Adipocyte (in vitro differentiated cells): Measurements from ENCODE around the gene TRDMT1.

Experiments used
- DNase-seq: peaks from one replicate; pipeline ENCODE4 v3.0.0-alpha.2; 2015; ENCODE audit warnings: low read depth
- H3K27me3 ChIP-seq: replicated peaks from 2 replicates; pipeline ENCODE4 v1.7.0; 2013; ENCODE audit warnings: mild to moderate bottlenecking, low read length, moderate library complexity; ENCODE audit not compliant: control insufficient read depth, insufficient read depth
- H3K36me3 ChIP-seq: 2 replicates; pipeline ENCODE4 v1.7.0; 2013; ENCODE audit warnings: low read length, mild to moderate bottlenecking, moderate library complexity; ENCODE audit not compliant: control insufficient read depth, insufficient read depth, severe bottlenecking
- H3K4me1 ChIP-seq: 2 replicates; pipeline ENCODE4 v1.7.0; 2013; ENCODE audit warnings: mild to moderate bottlenecking, low read length, moderate library complexity; ENCODE audit not compliant: control insufficient read depth, insufficient read depth
- H3K4me3 ChIP-seq: 2 replicates; pipeline ENCODE4 v1.7.0; 2013; ENCODE audit warnings: mild to moderate bottlenecking, low read length, moderate library complexity
- H3K9ac ChIP-seq: 2 replicates; pipeline ENCODE4 v1.7.0; 2013; ENCODE audit warnings: mild to moderate bottlenecking, low read length, moderate library complexity
- H3K9me3 ChIP-seq: 2 replicates; pipeline ENCODE4 v1.7.0; 2013; ENCODE audit warnings: mild to moderate bottlenecking, low read length, moderate library complexity; ENCODE audit not compliant: control insufficient read depth

The TRDMT1 gene

DNA sequence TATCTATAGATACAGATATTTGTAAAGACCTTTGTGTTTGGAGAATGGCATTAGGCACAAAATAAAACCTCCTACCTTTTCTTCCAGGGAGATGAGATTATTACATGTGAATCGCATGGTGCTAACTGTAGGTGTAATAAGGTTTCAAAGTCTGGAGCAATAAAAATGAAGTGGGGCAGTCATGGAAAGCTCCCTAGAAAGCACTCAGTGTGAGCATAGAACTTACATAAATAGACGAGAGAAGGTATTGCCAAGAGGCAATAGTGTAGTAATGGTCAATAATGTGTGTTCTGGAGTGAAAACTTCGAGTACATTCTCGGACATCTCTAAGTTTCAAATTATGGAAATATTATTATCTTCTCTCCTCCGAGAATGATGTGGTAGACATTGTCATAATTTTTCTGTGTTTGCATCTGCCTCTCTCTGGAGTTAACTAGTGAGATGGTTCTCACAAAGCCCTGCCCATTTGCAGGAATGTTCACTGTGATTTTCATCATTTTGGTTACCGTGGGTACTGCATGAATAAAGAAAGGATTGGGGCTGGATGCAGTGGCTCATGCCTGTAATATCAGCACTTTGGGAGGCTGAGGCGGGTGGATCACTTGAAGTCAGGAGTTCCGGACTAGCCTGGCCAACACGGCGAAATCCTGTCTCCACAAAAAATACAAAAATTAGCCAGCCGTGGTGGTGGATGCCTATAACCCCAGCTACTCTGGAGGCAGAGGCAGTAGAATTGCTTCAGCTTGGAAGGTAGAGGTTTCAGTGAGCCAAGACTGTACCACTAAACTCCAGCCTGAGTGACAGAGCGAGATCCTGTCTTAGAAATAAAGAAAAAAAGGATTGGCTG is 37.2 kb upstream of the TRDMT1 start:
- DNase-seq, result peak; percentile 82
- H3K36me3 ChIP-seq, result peaks cover 45% of the 10 kb centered on the region
- peaks cover 46% of the 10 kb centered on the region for H3K4me1 ChIP-seq
- H3K27me3 ChIP-seq, result no peaks in the 10 kb centered on the region
- peak overlapping the region; percentile 62 for H3K9ac ChIP-seq
- H3K4me3 ChIP-seq, result no peak overlapping the region
- H3K9me3 ChIP-seq, result peaks cover 5% of the 10 kb centered on the region

DNA sequence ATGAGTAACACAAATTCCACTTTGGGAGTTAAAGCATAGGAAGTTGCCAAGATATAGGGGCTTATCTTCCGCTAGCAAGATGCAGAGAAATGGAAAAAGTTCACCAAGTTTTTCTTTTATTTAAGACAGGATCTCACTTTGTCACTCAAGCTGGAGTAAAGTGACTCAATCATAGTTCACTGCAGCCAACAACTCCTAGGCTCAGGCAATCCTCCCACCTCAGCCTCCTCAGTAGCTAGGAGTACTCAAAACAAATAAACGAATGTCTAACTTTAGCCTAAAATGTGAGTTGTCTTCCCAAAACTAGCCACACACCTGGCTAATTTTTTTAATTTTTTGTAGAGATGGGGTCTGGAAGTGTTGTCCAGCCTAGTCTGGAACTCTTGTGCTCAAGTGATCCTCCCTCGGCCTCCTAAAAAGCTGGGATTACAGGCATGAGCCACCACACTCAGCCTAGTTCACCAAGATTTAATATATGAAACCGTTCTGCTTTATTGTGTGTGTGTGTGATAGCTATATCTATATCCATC is 36.5 kb upstream of the TRDMT1 start:
- Histone ChIP-seq H3K4me3 (peak overlapping the region; percentile 3), H3K36me3 (peaks cover 52% of the 10 kb centered on the region)
- DNase-seq, result peak; percentile 49

DNA sequence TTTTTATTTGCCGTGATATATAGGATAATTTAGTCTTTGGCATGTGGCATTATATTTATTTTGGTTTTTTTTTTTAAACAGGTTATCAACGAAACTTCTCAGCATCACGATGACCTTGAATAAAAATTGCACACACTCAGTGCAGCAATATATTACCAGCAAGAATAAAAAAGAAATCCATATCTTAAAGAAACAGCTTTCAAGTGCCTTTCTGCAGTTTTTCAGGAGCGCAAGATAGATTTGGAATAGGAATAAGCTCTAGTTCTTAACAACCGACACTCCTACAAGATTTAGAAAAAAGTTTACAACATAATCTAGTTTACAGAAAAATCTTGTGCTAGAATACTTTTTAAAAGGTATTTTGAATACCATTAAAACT is 35.7 kb upstream of the TRDMT1 start:
- Histone ChIP-seq H3K4me3 (peak overlapping the region; percentile 90), H3K4me1 (peaks cover 59% of the 10 kb centered on the region)

More for the DNA sequence above, 36.5 kb upstream of the TRDMT1 start:
- Histone ChIP-seq H3K9ac (peak overlapping the region; percentile 62), H3K9me3 (peaks cover 5% of the 10 kb centered on the region), H3K27me3 (no peaks in the 10 kb centered on the region), H3K4me1 (peaks cover 53% of the 10 kb centered on the region)

DNA sequence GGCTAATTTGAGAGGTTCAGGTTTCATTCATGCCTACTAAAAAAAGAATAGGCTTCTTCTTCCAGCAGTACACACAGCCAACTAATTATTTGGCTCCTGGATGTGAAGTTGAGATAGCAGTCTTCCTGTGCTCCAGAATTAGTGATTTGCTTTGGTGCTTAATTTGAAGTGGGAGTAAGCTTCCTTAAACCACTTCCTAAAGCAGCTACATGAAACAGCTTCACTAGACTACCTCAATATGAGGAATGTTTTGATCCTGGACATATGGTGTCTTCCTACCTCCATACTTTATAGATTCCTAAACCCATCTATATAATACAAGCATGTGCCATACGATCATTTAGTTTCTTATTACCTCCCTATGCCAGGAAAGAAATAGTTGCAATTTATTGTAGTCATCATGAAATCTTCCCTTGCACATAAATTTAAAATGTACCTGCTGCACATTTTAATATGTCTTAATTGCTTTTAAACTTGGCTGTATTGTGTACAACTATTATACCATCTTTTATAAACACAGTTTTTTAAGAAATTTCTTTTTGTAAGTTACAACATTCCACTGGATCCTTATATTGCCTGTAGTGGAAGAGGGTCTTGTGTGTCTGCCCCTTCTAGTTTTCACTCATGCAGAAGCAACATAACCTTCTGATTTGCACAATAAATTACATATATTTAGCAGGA is 35.1 kb upstream of the TRDMT1 start:
- H3K4me3 ChIP-seq, result peak overlapping the region; percentile 90
- no peaks in the 10 kb centered on the region for H3K27me3 ChIP-seq
- DNase-seq, result no peak
- H3K36me3 ChIP-seq, result peaks cover 65% of the 10 kb centered on the region
- H3K9ac ChIP-seq, result peak overlapping the region; percentile 98
- peaks cover 64% of the 10 kb centered on the region for H3K4me1 ChIP-seq
- H3K9me3 ChIP-seq, result peaks cover under 1% of the 10 kb centered on the region

More for the DNA sequence above, 35.7 kb upstream of the TRDMT1 start:
- peaks cover 5% of the 10 kb centered on the region for H3K9me3 ChIP-seq
- peaks cover 60% of the 10 kb centered on the region for H3K36me3 ChIP-seq
- no peaks in the 10 kb centered on the region for H3K27me3 ChIP-seq
- no peak for DNase-seq
- H3K9ac ChIP-seq, result peak overlapping the region; percentile 98

DNA sequence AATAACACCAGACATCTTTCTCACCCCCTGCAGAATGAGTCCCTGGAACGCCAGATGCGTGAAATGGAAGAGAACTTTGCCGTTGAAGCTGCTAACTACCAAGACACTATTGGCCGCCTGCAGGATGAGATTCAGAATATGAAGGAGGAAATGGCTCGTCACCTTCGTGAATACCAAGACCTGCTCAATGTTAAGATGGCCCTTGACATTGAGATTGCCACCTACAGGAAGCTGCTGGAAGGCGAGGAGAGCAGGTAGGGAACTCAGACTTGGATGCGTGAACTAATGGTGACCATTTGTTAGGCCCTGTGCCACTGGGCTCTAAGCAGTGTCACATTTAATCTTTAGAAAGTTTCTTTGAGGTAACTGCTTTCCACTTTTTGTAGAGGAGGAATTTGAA is 33.7 kb upstream of the TRDMT1 start:
- H3K36me3 ChIP-seq, result peaks cover 80% of the 10 kb centered on the region
- H3K4me3 ChIP-seq, result peak overlapping the region; percentile 90
- no peaks in the 10 kb centered on the region for H3K27me3 ChIP-seq
- DNase-seq, result peak; percentile 28
- no peaks in the 10 kb centered on the region for H3K9me3 ChIP-seq
- peaks cover 64% of the 10 kb centered on the region for H3K4me1 ChIP-seq
- H3K9ac ChIP-seq, result peak overlapping the region; percentile 98

DNA sequence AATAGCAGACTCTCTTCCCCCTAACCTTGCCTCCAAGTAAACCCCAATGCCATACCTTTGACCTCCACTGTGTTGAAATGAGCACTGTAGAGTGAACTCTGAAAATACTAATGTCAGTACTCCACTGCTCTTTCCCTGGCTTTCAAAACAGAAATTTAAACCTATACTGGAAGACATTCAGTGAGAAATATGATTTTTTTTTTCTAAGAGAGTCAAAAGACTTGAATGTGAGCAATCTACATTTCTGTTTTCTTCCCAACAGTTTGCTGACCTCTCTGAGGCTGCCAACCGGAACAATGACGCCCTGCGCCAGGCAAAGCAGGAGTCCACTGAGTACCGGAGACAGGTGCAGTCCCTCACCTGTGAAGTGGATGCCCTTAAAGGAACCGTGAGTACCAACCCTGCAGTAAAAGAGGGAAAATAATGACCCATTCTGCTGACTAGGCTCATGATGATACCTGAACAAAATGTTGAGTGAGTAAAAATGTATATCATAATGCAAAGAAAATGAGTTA is 33.0 kb upstream of the TRDMT1 start:
- no peaks in the 10 kb centered on the region for H3K9me3 ChIP-seq
- H3K36me3 ChIP-seq, result peaks cover 81% of the 10 kb centered on the region
- H3K27me3 ChIP-seq, result no peaks in the 10 kb centered on the region
- peak overlapping the region; percentile 98 for H3K9ac ChIP-seq
- DNase-seq, result no peak
- peaks cover 64% of the 10 kb centered on the region for H3K4me1 ChIP-seq
- H3K4me3 ChIP-seq, result peak overlapping the region; percentile 90

DNA sequence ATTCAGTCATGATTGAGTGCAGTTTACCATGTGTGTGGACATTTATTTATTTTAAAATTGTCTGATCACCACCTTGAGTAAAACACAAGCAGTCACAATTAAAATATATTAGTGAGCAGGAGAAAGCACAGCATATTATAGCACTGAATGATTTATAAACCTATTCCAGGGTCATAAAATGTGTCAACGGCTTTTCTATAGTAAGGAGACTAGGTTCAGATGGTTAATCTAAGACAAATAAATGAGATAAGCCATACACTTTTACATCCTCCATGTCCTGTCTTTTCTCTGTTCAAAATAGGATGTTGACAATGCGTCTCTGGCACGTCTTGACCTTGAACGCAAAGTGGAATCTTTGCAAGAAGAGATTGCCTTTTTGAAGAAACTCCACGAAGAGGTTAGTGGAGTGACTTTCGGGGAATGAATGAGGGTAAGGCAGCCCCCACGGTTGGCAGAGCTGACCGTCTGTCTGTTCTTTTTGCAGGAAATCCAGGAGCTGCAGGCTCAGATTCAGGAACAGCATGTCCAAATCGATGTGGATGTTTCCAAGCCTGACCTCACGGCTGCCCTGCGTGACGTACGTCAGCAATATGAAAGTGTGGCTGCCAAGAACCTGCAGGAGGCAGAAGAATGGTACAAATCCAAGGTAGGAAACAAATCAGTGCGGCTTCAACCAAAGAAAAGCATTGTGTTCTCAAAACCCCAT is 32.0 kb upstream of the TRDMT1 start:
- Histone ChIP-seq H3K4me3 (peak overlapping the region; percentile 90), H3K9ac (peak overlapping the region; percentile 98), H3K4me1 (peaks cover 64% of the 10 kb centered on the region), H3K27me3 (no peaks in the 10 kb centered on the region), H3K9me3 (no peaks in the 10 kb centered on the region), H3K36me3 (peaks cover 81% of the 10 kb centered on the region)
- no peak for DNase-seq

DNA sequence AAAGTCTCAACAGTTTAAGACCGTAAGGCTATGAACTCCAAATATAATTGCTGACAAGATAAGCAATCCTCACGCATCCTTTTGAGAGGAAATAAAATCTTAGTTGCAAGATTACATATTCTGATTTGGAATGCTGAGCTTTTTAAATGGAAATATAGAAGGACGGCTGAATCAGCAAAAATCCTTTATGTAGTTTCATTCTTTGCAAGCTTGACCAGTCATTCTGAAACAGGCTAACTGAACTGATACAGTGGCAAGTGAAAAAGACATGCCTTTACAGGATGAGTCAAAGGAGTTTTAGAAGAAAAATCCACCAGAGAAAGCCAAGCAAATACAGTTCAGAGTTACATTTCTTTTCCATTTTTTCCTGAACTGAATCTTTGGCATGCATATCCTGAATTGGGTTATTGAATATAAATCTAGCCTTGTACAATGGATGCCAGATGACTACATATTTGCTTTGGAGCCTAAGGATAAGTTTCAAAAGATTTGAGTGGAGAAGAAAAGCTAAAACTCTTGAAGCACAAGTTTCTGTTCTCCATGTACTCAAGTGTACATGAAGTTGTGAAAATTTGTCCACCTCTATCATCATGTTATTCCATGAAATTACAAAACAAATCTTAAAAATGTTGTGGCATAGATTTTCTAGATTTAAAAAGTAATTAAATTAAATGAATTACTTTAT is 30.9 kb upstream of the TRDMT1 start:
- peaks cover 73% of the 10 kb centered on the region for H3K36me3 ChIP-seq

DNA sequence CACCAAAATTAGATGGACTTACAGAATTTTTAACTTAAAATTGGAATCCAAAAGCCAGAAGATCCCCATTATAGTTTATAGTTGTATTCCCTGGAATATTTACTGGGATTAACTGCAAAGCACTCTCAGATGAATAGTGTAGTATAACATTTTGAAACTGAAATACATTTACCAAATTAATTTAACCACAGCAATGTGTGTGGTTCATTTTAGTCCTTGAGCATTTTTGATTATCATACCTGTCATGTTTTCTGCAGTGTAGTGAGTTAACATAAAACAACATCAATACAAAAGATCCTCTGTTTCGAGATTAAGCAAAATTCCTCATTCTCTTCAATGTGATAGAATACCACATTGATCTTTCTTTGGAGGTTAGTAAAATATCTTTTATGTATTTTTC is 30.3 kb upstream of the TRDMT1 start:
- Histone ChIP-seq H3K4me3 (peak overlapping the region; percentile 90), H3K4me1 (peaks cover 59% of the 10 kb centered on the region), H3K9ac (peak overlapping the region; percentile 98), H3K36me3 (peaks cover 67% of the 10 kb centered on the region), H3K9me3 (no peaks in the 10 kb centered on the region), H3K27me3 (no peaks in the 10 kb centered on the region)
- no peak for DNase-seq

More for the DNA sequence above, 30.9 kb upstream of the TRDMT1 start:
- peaks cover 59% of the 10 kb centered on the region for H3K4me1 ChIP-seq
- no peaks in the 10 kb centered on the region for H3K9me3 ChIP-seq
- no peaks in the 10 kb centered on the region for H3K27me3 ChIP-seq
- peak overlapping the region; percentile 90 for H3K4me3 ChIP-seq
- DNase-seq, result peak; percentile 37
- H3K9ac ChIP-seq, result peak overlapping the region; percentile 98

DNA sequence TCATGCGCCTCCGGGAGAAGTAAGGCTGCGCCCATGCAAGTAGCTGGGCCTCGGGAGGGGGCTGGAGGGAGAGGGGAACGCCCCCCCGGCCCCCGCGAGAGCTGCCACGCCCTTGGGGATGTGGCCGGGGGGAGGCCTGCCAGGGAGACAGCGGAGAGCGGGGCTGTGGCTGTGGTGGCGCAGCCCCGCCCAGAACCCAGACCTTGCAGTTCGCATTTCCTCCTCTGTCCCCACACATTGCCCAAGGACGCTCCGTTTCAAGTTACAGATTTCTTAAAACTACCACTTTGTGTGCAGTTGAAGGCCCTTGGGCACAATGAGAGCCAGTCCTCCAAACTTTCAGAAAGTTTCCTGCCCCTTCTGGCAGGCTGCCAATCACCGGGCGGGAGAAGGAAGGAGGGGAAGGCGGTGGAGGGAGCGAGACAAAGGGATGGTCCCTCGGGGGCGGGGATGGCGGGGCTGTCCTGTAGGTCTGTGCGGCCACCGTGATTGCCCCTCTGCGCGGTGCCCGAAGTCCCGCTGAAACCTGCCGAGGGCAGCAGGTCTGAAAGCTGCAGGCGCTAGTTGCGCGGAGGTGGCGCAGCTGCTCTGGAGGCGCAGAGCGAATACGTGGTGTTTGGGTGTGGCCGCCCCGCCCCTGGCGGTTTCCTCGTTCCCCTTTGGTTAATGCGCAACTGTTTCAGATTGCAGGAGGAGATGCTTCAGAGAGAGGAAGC is 28.7 kb upstream of the TRDMT1 start:
- peak overlapping the region; percentile 98 for H3K9ac ChIP-seq
- peaks cover 45% of the 10 kb centered on the region for H3K4me1 ChIP-seq
- H3K4me3 ChIP-seq, result peak overlapping the region; percentile 90
- peaks cover 51% of the 10 kb centered on the region for H3K36me3 ChIP-seq
- H3K27me3 ChIP-seq, result no peaks in the 10 kb centered on the region
- H3K9me3 ChIP-seq, result no peaks in the 10 kb centered on the region
- peak; percentile 80 for DNase-seq
